HG03565 (cell line): ENCODE measurements around the gene RUVBL2.
"Not testable (repeated sequence)": the region's sequence is repeated elsewhere in the genome, so short reads cannot be mapped to it uniquely, and the experiment has no call there.

Source experiments
- ATAC-seq: cut with Tn5 transposase; IDR thresholded peaks from one replicate; pipeline ENCODE4 v1.9.1; 2021; ENCODE audit warnings: mild to moderate bottlenecking, moderate library complexity; ENCODE audit not compliant: unreplicated experiment

The RUVBL2 gene

GRCh38 chr19:49016067-49016839 is 22.6 kb downstream of the RUVBL2 start:
- no peak for ATAC-seq

DNA sequence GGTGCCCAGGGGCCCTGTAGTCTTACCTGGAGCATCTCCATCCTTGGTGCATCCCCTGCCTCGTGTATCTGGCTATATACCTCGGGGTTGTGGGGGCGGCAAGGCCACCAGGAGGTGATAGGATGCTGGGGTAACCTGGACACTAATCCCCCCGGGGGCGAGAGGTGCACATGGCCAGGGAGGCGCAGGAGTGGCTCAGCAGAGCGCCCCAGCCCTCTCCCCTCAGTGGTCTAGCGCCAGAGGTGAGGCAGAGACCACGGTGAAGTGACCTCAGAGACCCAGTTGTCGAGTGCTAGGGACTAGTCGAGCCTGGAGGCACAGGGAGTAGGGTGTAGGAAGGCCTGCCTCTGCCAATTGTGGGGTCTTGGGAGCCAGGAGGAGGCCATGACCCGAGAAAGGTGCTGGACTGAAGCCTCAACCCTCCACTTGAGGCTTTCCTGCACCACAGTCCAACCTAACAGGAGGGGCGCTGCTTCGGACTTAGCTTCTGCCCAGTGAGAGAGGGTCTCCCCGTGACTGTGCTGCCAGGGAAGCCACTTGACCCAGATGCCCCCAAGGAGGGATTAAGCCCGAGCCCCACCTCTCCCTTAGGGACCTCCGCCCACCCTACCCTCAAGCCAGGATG is 23.5 kb downstream of the RUVBL2 start, which contains the start of gene LHB:
Gene LHB (minus strand): TSS at position 51 of the 625 bp plus-strand sequence. CDS start 10 bp downstream, at position 41.
- no peak for ATAC-seq

- no peak for ATAC-seq
Measured at GRCh38 chr19:49017666-49018351, 24.1 kb downstream of the RUVBL2 start.

- ATAC-seq = not testable (repeated sequence)
Measured at GRCh38 chr19:49018388-49019241, 24.9 kb downstream of the RUVBL2 start.

DNA sequence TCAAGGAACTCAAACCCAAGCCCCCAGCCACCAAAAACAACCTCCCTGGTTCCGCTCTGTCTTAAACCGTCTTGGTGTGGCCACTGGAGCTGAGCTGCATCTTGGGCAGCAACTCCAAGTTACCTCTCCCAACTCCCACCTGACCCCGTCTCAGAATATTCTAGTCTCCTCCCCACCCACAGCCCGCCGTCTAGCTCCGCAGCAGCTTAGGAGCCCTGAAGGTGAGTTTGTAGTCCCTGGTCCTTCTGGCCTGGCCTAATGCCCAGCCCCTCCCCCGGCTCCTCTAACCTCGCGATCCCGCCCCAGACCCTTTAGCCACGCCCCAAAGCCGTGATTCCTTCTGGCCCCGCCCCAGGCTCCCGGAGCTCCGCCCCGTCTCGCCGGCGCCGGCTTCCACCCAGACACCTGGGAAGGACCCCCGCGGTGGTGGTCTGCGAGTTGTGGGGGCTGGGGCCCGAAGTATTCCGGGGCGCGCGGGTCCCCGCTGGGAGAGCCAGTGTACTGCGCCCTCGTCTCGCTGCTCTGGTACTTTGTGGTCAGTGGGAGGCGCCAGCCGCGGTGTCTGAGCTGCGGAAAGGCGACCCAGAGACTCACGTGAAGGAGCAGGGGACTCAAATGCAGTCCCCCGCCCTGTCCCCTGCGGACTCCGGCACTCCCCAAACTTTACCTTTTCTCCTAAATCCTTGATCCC is 25.7 kb downstream of the RUVBL2 start:
- no peak for ATAC-seq

DNA sequence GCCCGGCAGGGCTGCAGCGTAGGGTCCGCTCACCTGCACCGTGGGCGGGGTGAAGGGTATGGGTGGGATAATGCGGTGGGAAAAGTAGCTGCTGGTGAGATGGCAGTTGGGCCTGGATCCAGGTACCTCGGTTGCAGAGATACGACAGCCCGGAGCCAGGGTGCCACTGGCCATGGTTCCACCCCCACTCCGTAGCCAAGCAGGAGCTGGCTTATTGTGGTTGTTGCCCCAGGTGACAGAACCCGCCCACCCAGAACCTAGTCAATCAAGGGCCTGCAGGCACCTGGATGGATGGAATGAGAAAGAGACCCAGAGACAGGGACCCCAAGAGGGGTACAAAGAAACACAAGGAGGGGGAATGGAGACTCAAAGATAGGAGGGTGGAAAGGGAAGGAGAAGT is 26.7 kb downstream of the RUVBL2 start:
- ATAC-seq = no peak

GRCh38 chr19:49020931-49021895 is 27.5 kb downstream of the RUVBL2 start:
- ATAC-seq = no peak

DNA sequence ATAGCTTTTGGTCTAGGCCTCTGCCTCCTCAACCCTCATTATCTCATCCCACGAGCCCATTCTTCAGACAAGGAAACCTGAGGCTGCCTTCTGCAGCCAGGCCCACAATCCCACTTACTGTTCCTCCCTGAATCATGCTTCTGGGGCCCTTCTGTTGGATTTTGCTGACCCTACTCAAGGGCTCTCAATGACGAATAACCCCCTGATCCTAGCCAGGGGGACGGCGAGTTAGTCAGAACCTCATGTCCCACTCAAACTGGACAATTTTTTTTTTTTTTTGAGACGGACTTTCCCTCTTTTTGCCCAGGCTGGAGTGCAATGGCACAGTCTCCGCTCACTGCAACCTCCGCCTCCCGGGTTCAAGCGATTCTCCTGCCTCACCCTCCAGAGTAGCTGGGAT is 28.4 kb downstream of the RUVBL2 start:
- ATAC-seq = no peak

- not testable (repeated sequence) for ATAC-seq
Measured at GRCh38 chr19:49024233-49024632, 30.5 kb downstream of the RUVBL2 start, which contains the start of gene CGB3. Gene CGB3 (minus strand): TSS chr19:49024333. CDS start chr19:49023971, 362 bp downstream.

GRCh38 chr19:49025088-49025487 is 31.4 kb downstream of the RUVBL2 start:
- not testable (repeated sequence) for ATAC-seq

- ATAC-seq = not testable (repeated sequence)
Measured at GRCh38 chr19:49025599-49025998, 31.9 kb downstream of the RUVBL2 start.

GRCh38 chr19:49028686-49029085 is 35.0 kb downstream of the RUVBL2 start:
- ATAC-seq = not testable (repeated sequence)

DNA sequence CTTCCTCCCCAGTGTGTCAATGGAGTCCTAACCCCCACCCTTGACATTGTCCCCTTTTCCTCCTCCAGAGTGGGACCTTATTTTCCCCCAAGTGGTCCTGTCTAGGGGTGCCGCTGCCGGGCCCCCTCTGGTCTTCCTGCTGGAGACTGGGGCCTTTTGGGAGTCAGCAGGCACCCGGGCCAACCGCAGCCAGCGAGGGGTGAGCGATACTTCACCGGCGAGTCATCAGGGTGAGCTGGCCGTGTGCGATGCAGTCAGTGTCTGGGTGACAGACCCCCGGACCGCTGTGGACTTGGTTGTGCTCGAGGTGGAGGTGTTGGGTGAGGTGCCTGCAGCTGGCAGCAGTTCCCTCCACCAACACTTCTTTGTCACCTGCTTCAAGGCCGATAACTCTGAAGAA is 36.1 kb downstream of the RUVBL2 start:
- not testable (repeated sequence) for ATAC-seq

DNA sequence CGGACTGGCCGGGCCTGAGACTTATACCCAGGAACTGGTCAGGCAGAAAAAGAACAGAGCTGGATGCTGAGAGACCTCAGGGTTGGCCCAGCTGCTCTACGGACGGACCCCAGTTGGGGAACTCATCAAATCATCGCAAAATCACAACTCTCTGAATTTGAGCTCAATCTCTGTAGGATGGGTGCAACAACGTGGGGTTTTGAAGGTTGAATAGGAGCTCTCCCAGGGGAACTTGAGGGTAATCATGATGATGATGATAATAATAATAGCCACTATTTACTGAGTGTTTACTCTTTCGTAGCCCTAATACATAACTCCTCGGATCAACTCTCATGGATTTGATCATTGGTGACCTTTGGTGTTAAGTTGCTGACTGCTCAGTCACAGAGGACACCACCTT is 36.6 kb downstream of the RUVBL2 start:
- not testable (repeated sequence) for ATAC-seq

- not testable (repeated sequence) for ATAC-seq
Measured at GRCh38 chr19:49031642-49032301, 38.1 kb downstream of the RUVBL2 start, which contains the start of gene CGB2. Gene CGB2 (plus strand): TSS chr19:49031890. CDS start chr19:49032096, 206 bp downstream.

- not testable (repeated sequence) for ATAC-seq
Measured at GRCh38 chr19:49036815-49037214, 43.1 kb downstream of the RUVBL2 start, which contains the start of gene CGB1. Gene CGB1 (minus strand): TSS chr19:49036895. CDS start chr19:49036711, 184 bp downstream.

GRCh38 chr19:49038111-49038510 is 44.4 kb downstream of the RUVBL2 start:
- ATAC-seq = not testable (repeated sequence)
